GM19468 (cell line): Measurements from ENCODE around the gene PYGB.
"Not testable (repeated sequence)": the region's sequence is repeated elsewhere in the genome, so short reads cannot be mapped to it uniquely, and the experiment has no call there.

Experiments
- ATAC-seq: cut with Tn5 transposase; IDR thresholded peaks from one replicate; pipeline ENCODE4 v1.9.1; 2021; ENCODE audit warnings: mild to moderate bottlenecking, moderate library complexity, moderate number of reproducible peaks; ENCODE audit not compliant: unreplicated experiment; ENCODE audit errors: extremely low read depth

The PYGB gene

DNA sequence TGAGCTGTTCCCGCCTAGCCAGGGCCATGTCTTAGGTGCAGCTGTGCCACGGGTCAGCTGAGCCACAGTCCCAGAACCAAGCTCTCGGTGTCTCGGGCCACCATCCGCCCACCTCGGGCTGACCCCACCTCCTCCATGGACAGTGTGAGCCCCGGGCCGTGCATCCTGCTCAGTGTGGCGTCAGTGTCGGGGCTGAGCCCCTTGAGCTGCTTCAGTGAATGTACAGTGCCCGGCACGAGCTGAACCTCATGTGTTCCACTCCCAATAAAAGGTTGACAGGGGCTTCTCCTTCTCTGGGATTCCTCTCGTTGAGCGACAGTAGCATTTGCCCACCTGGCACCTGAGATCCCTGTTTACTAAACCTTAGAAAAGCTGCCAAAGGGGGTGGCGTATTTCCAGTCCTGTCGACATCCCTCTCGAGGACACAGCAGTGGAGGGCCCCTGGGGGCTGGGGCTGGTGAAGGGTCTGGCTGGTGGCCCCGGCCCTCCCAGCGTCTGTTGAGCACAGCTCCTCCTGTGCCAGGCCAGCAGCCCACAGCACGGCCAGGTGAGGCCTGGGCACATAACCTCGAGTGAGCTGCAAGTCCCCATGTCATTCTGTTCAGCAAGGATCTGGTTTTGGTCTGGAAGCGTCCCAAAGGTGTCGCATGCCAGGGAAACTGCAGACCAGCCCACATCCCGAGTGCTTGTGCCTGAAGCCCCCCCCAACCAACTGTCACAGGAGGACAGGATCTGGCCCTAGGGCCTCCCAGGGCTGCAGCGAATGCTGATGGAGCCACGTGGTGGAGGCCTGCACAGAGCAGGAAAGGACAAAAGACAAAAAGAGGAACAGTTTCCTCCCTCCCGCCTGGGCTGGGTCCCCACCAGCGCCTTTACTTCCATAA, 21.2 kb upstream of the PYGB start:
- ATAC-seq = no peak

DNA sequence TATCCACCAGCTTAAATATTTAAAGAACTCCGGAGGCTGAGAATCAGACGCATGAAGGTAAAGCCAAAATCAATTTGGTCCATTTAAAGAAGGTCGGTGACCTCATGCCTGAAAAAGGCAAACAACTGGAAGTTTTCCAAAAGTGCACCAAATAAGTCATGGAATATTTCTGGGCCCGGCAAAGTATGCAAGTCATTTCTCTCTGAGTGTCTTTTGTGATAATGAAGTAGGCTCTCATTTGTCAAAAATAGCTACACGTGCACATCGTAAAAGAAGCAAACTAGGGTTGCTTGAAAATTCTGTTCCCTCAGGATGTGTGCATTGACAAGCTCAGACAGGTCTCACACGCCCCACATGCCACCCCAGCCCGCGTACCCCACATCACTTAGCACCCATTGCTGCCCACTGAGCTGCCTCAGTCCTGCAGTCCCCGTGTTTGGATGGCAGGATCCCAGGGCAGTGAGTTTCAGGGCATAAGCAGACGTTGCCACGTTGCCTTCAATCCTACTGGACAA, 20.5 kb upstream of the PYGB start:
- ATAC-seq = no peak

DNA sequence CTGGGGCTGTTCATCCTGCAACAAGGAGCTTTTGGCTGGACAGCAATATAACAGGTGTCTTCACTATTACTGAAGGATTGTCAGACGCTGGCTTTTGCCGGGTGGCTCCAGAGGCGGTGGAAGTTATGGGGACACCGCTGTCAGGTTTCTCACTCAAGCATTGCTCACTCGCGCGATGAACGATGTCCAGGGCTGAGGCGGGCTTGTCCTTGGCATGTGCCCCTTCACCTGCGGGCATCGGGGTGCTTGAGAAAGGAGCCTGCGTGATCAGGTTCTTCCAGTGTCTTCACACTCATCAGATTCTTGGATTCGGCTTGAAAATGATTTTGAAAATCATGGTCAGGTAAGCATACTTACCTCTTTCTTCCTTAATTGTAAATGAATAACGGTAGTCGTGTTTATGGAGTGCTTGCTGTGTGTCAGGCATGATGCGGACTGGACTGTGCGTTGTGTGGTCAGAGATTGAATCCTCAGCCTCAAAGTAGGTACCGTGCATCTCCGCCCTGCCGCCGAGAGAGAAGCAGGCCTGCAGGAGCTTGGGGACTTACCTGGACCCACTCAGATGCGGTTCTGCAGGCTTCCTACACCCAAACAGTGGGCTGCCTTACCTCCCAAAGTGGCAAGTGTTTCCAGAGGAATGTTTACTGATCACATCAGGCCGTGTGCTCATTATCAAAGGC, 18.3 kb upstream of the PYGB start:
- ATAC-seq = no peak

DNA sequence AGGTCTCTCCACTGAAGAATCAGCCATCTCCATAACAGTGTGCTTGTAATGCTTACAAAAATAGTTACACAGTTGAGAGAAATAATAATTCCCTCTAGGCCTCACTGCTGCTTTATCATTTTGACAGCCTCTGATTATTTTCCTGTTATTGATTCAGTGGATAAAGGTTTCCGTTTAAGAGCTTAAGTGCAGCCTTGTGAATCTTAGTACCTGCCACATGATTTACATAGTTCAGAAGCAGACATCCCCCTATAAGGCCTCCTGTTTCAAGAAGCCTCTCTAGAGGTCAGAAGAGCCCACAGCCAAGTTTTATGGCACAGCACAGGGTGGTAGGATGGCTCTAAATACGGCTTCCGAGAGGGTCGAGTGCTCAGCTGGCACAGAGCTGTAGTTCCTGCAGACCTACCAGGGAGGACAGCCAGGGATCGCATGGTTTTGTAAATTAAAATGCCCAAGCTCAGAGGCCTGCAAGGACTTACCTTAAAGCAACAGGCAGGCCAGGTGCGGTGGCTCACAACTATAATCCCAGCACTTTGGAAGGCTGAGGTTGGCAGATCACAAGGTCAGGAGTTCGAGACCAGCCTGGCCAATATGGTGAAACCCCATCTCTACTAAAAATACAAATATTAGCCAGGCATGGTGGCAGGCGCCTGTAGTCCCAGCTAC, 17.6 kb upstream of the PYGB start:
- ATAC-seq = no peak

DNA sequence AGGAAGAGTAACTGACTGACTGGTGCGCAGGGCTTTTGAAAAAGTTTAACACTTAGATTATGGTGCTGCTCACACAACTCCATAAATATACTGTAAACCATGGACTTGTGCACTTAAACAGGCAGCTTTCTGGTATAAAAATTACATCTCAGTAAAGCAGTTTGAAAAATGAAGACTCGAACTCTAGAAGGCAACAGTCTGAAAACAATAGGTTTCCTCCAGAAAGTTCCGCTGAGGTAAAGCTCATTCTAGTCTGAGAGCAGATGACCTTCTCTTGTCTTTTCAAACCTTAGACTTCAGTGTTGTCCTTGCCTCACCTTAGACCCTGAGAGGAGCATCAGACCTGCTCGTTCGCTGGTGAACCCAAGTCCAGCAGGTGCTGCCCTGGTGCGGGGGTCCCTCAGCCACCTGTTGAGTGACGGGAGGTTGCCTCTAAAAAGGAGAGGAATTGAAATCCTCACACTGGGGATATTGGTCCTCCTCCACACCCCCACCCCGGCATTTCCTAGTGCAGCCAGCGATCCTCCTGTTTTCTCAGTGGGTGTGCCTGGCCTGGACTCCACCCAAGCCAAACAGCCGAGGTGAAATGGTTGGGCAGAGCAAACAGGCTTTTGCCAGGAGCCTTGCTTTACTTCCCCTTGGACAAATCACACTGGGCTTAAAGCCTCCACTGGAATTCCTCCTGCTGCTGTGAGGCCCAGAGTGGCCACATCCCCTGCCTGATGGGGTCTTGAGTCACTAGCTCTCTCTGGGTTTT, 14.7 kb upstream of the PYGB start:
- ATAC-seq = no peak

DNA sequence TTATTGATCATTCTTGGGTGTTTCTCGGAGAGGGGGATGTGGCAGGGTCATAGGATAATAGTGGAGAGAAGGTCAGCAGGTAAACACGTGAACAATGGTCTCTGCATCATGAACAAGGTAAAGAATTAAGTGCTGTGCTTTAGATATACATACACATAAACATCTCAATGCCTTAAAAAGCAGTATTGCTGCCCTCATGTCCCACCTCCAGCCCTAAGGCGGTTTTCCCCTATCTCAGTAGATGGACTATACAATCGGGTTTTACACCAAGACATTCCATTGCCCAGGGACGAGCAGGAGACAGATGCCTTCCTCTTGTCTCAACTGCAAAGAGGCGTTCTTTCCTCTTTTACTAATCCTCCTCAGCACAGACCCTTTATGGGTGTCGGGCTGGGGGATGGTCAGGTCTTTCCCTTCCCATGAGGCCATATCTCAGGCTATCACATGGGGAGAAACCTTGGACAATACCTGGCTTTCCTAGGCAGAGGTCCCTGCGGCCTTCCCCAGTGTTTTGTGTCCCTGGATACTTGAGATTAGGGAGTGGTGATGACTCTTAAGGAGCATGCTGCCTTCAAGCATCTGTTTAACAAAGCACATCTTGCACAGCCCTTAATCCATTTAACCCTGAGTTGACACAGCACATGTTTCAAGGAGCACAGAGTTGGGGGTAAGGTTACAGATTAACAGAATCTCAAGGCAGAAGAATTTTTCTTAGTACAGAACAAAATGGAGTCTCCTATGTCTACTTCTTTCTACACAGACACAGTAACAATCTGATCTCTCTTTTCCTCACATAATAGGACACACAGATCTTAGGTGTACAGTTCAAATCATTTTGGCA, 13.7 kb upstream of the PYGB start:
- ATAC-seq = not testable (repeated sequence)

DNA sequence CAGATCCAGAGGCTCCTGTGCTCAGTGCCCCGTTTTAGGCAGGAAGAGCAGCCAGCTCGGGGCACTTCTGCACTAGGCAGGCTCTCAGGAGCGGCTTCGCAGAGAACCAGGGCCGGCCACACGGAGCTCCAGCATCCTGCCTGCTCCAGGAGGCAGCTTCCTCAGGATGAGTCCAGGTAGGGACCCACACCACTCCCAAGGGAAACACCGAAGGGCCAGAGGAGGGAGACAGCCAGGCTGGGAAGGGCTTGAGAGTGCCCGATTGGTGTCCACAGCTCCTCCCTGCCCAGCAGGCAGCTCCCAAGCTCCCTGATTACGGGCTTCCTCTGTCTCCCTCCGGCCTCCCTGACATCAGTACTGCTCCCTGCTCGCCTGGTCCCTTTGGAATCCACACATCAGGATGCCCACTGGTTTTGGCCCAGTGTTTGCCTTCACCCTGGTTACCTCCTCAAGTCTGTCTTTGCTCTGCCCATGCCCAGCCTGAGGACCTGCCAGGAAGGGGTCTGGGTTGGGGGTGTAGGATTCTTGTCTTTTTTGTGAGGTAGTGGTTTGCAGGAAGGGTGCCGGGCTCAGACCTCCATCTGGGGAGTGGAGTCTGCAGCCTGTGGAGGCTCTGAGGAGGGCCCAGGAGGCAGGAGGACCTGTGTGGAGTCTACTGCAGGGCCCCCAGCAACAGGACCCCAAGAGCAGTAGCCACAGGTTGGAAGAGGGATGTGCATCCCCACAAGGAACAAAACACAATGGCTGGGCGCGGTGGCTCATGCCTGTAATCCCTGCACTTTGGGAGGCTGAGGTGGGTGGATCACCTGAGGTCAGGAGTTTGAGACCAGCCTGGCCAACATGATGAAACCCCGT, 11.2 kb upstream of the PYGB start:
- no peak for ATAC-seq

DNA sequence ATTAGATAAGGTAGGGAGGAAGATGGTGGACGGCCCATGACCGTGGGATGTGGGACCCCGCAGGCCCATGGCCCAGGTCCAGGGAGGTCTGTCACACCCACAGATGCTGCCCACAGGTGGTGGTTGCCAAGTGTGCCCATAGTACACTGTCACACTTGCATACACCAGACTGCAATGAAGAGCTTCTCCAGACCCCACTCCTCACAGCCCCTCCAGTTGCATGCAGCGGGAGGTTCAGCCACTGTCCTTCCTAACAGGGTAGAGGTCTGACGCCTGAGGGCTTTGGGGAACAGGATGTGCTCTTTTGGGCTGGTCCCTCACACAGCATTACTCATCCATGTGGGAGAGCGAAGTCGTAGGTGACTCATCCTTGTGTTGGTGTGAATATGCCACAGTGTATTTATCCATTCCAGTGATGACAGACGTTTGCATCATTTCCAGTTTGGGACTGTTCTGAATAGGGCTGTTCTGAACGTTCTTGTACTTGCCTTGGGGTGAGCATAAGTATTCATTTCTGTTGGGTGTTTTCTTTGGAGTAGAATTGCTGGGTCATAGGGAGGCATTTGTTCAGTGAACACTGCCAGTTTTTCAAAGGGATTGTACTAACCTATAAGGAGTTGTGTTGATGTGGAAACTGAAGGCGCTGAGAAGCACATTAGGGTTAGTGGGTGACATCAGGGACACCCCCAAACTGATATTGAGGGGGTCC, 10.1 kb upstream of the PYGB start:
- ATAC-seq = no peak

DNA sequence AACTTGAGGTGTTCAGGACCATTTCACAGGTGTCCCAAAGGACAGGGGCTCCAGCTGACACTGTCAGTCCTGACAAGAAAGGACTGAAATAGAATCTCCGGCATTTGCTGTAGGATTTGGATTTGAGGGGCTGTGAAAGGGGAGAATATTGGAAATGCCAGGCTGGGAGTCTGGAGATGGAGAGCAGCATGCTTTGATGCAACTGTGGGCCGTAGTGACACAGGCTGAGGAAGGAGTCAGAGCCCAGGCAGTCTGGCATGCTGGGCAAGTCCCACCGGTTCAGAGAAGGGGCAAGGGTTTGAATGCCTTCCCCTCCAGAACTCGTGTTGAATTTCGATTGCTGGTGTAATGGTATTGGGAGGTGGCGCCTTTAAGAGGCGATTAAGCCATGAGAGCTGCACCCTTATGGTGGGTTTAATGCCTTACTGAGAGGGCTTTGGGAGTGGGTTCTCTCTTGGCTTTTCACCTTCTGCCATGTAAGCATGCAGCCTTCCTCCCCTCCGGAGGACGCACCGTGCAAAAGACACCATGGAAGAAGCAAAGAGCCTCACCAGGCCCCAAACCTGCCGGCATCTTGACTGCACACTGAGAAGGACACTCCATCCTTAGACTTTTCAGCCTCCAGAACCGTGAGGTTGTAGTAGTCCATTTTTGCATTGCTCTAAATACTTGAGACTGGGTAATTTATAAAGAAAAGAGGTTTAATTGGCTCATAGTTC, 9.4 kb upstream of the PYGB start:
- no peak for ATAC-seq

DNA sequence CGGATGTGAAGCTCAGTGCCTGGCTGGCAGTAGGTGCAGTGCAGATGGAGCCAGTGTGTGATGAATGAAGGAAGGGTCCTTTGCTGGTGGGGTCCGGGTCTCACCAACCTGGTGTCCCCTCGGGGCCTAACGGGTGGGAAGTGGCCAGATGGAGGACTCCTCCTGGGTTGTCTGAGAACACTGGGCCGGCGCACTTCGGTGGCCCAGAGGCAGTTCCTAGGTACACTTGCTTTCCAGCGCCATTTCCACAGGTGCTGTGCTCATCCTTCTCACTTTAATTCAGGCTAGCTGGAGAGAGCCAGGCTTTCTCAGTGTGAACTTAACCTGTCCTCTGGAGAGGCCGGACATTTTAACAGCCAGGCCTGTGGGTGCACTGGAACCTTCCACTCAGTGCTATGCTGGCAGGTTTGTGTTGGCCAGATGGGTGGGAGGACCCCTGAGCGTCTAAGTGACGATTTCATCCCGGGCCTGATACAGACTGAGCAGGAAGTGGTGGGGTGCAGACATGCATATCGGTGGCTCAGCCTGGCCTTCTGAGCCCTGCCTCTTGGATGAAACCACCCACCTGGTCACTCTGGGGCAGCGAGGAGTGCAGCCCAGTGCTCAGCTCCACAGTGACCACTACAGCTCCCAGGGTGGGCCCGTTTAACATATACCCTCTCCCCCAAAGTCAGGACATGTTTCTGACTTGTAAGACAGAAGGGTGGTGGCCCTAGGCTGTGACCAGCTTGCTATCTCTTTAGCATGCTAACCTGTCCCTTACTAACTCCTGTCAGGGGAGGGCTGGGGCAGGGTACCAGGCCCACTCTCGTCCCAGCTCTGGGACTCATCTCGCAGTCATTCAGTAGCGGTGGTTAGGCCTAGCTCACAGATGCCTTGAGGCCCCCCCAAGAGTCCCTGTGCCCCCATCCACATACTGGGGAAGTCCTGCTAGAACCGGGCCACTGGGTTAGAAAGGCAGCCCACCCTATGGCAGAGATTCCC, 8.2 kb upstream of the PYGB start:
- no peak for ATAC-seq

DNA sequence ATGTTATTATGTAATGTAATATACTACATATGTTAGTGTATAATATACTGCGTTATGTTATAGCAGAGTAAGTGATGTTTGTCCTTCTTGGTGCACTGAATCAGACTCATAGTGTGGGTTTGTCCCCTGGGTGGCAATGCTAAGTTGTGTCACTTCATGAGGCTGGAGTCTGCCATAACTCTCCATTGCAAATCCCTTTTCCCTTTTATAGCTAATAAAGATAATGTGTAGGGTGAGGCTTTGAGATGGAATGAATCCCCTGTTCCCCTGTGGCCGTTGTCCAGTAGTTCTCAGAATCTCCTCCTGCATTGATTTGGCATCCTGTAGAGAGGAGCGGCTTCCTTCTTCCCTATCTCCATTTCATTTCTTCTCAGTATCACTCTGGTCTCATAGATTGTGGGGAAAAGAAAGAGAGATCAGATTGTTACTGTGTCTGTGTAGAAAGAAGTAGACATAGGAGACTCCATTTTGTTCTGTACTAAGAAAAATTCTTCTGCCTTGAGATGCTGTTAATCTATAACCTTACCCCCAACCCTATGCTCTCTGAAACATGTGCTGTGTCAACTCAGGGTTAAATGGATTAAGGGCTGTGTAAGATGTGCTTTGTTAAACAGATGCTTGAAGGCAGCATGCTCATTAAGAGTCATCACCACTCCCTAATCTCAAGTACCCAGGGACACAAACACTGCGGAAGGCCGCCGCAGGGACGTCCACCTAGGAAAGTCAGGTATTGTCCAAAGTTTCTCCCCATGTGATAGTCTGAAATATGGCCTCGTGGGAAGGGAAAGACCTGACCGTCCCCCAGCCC, 6.8 kb upstream of the PYGB start:
- ATAC-seq = not testable (repeated sequence)

DNA sequence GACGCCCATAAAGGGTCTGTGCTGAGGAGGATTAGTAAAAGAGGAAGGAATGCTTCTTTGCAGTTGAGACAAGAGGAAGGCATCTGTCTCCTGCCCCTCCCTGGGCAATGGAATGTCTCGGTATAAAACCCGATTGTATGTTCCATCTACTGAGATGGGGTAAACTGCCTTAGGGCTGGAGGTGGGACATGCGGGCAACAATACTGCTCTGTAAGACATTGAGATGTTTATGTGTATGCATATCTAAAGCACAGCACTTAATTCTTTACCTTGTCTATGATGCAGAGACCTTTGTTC, 6.3 kb upstream of the PYGB start:
- ATAC-seq = not testable (repeated sequence)

DNA sequence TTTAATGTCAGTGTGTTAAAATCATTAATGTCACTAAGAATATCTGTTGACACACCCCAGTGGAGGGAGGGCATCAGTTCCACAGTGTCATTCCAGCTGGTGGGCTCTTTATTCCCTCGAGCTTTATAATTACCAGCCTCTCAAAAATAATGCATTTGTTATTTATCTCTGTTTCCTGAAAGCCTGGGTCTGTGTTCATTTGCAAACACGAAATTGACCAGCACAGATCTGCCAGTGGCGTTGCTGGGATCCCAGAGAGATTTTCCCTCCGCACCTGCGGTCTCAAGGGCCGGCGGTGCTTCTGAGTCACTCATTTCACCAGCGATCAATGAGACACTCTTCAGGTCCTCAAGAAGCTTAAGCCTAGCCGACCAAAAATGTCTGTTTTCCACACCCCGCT, 5.7 kb upstream of the PYGB start:
- no peak for ATAC-seq

DNA sequence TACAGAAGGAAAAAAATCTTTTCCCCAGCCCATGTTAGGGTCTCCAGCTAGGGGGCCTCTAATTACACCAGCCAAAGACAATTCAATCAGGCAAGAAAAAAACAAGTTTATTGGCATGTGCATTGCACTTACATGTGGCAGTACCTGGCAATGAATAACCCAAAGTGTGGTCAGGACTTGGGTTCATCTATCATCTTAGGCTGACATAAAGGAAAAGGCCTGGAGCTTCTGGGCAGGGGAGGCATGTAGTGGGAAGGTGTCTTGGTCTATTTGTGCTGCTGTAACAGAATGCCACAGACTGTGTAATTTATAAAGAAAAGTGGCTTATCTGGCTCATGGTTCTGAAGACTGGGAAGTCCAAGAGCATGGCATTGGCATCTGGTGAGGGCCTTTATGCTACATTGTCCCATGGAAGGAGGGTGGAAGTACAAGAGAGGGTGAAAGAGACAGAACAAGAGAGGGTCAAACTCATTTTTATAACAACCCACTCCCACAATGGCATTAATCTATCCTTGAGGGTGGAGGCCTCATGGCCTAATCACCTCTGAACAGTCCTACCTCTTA, 4.4 kb upstream of the PYGB start:
- no peak for ATAC-seq

DNA sequence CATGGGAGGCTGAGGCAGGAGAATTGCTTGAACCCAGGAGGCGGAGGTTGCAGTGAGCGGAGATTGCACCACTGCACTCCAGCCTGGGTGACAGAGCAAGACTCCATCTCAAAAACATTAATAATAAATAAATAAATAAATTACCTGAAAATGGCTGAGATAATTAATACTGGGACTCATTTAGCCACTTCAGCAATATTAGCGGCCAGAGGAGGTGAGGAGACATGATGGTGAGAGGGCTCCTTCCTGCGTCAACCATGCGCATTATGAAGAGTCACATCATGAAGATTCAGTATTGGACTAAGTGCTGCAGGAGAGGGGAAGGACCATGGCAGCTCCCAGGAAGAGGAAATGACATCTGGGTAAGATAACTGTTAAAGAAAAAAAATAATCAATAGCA, 2.9 kb upstream of the PYGB start:
- ATAC-seq = no peak
